OCI-LY1 (cell line): Measurements from ENCODE around the gene ALOX5AP.
A peak's percentile ranks its signal among the peaks of the same experiment; 100 is the strongest.

Experiments used
- H2AFZ ChIP-seq: fragments of 200-600 bp; sonication (generic), shearing (Covaris generic); 2 replicates; pipeline ENCODE4 v1.6.0; 2014; ENCODE audit warnings: antibody characterized with exemption, mild to moderate bottlenecking, low read length
- H3F3A ChIP-seq: fragments of 200-600 bp; sonication (generic), shearing (Covaris generic); 2 replicates; pipeline ENCODE4 v1.6.0; 2014; ENCODE audit warnings: mild to moderate bottlenecking, antibody characterized with exemption, low read length, moderate library complexity; ENCODE audit not compliant: insufficient read depth
- H3K27ac ChIP-seq: fragments of 200-600 bp; sonication (generic); 2 replicates; pipeline ENCODE4 v1.5.1; 2014; ENCODE audit warnings: low read length, mixed run types, mild to moderate bottlenecking, low read depth; ENCODE audit not compliant: poor library complexity, severe bottlenecking
- H3K27me3 ChIP-seq: fragments of 200-600 bp; sonication (generic); 2 replicates; pipeline ENCODE4 v1.6.0; 2014; ENCODE audit warnings: antibody characterized with exemption, mild to moderate bottlenecking, low read length, moderate library complexity; ENCODE audit not compliant: insufficient read depth
- H3K36me3 ChIP-seq: fragments of 200-600 bp; sonication (generic); 2 replicates; pipeline ENCODE4 v1.6.1; 2014; ENCODE audit warnings: mild to moderate bottlenecking, antibody characterized with exemption, low read length, moderate library complexity, mixed read lengths; ENCODE audit not compliant: insufficient read depth
- H3K4me1 ChIP-seq: fragments of 200-600 bp; sonication (generic); 2 replicates; pipeline ENCODE4 v1.5.1; 2014; ENCODE audit warnings: mild to moderate bottlenecking, low read length, moderate library complexity; ENCODE audit not compliant: insufficient read depth, severe bottlenecking
- H3K4me2 ChIP-seq: fragments of 200-600 bp; sonication (generic), shearing (Covaris generic); 2 replicates; pipeline ENCODE4 v1.6.1; 2014; ENCODE audit warnings: low read length
- H3K4me3 ChIP-seq: fragments of 200-600 bp; sonication (generic); 2 replicates; pipeline ENCODE4 v1.5.1; 2014; ENCODE audit warnings: low read length, low read depth, mild to moderate bottlenecking, mixed read lengths; ENCODE audit not compliant: poor library complexity, severe bottlenecking
- H3K79me2 ChIP-seq: fragments of 200-600 bp; shearing (Covaris generic); 2 replicates; pipeline ENCODE4 v1.6.1; 2016; ENCODE audit warnings: mixed run types, low read length, mixed read lengths; ENCODE audit not compliant: insufficient read depth
- H3K9ac ChIP-seq: fragments of 200-600 bp; sonication (generic), shearing (Covaris generic); 2 replicates; pipeline ENCODE4 v1.6.1; 2014; ENCODE audit warnings: mild to moderate bottlenecking, low read length, mixed read lengths
- H3K9me2 ChIP-seq: fragments of 200-600 bp; sonication (generic), shearing (Covaris generic); 2 replicates; pipeline ENCODE4 v1.6.1; 2014; ENCODE audit warnings: low read depth, mild to moderate bottlenecking, low read length, mixed read lengths
- H3K9me3 ChIP-seq: fragments of 200-600 bp; shearing (Covaris generic); 2 replicates; pipeline ENCODE4 v1.6.1; 2014; ENCODE audit warnings: low read length, mixed read lengths
- H4K20me1 ChIP-seq: fragments of 200-600 bp; sonication (generic), shearing (Covaris generic); 2 replicates; pipeline ENCODE4 v1.6.0; 2016; ENCODE audit warnings: mild to moderate bottlenecking, low read length; ENCODE audit not compliant: insufficient read depth
- CTCF ChIP-seq: fragments of 200-600 bp; sonication (generic), shearing (Covaris generic); IDR thresholded peaks from 2 replicates; pipeline ENCODE4 v1.5.1; 2017; ENCODE audit warnings: mild to moderate bottlenecking, antibody characterized with exemption, low read length, moderate library complexity, mixed read lengths
- EZH2 ChIP-seq: fragments of 200-600 bp; sonication (generic), shearing (Covaris generic); IDR thresholded peaks from 2 replicates; pipeline ENCODE4 v1.8.0; 2017; ENCODE audit warnings: borderline replicate concordance, mixed run types, mild to moderate bottlenecking, antibody characterized with exemption, low read length, moderate library complexity, mixed read lengths

The ALOX5AP gene

GRCh38 chr13:30731361-30732045 is 3.8 kb upstream of the ALOX5AP start:
- TF ChIP-seq CTCF (no peak), EZH2 (no peak)
- H3K27me3 ChIP-seq, result no peaks in the 10 kb centered on the region
- no peaks in the 10 kb centered on the region for H3F3A ChIP-seq
- peaks cover 9% of the 10 kb centered on the region for H3K79me2 ChIP-seq
- H4K20me1 ChIP-seq, result no peaks in the 10 kb centered on the region
- no peak overlapping the region for H3K4me2 ChIP-seq
- no peak overlapping the region for H3K27ac ChIP-seq
- H3K36me3 ChIP-seq, result no peaks in the 10 kb centered on the region
- H3K9me2 ChIP-seq, result no peaks in the 10 kb centered on the region
- no peak overlapping the region for H3K9ac ChIP-seq
- no peak overlapping the region for H2AFZ ChIP-seq
- H3K4me3 ChIP-seq, result no peak overlapping the region
- H3K4me1 ChIP-seq, result peaks cover 24% of the 10 kb centered on the region
- H3K9me3 ChIP-seq, result no peaks in the 10 kb centered on the region

- peaks cover 29% of the 10 kb centered on the region for H3K4me1 ChIP-seq
- TF ChIP-seq EZH2, result no peak
- TF ChIP-seq CTCF, result no peak
- no peaks in the 10 kb centered on the region for H3K27me3 ChIP-seq
- H3K27ac ChIP-seq, result no peak overlapping the region
- H4K20me1 ChIP-seq, result no peaks in the 10 kb centered on the region
- H3K9me3 ChIP-seq, result no peaks in the 10 kb centered on the region
- no peak overlapping the region for H3K4me2 ChIP-seq
- no peak overlapping the region for H2AFZ ChIP-seq
- H3K9me2 ChIP-seq, result no peaks in the 10 kb centered on the region
- H3K79me2 ChIP-seq, result peaks cover 9% of the 10 kb centered on the region
- H3F3A ChIP-seq, result no peaks in the 10 kb centered on the region
- H3K9ac ChIP-seq, result no peak overlapping the region
- H3K4me3 ChIP-seq, result no peak overlapping the region
- H3K36me3 ChIP-seq, result no peaks in the 10 kb centered on the region
Measured at GRCh38 chr13:30732046-30732390, 3.3 kb upstream of the ALOX5AP start.

- Histone ChIP-seq H3K4me3 (no peak overlapping the region), H3K27ac (no peak overlapping the region), H3K4me2 (peak overlapping the region; percentile 94; the same call in 1 of the 2 replicates), H2AFZ (no peak overlapping the region), H3K9me2 (no peaks in the 10 kb centered on the region), H3K4me1 (peaks cover 51% of the 10 kb centered on the region), H4K20me1 (no peaks in the 10 kb centered on the region), H3K79me2 (peaks cover 9% of the 10 kb centered on the region), H3K9me3 (no peaks in the 10 kb centered on the region), H3K36me3 (no peaks in the 10 kb centered on the region), H3K9ac (no peak overlapping the region), H3K27me3 (no peaks in the 10 kb centered on the region), H3F3A (no peaks in the 10 kb centered on the region)
- TF ChIP-seq CTCF, result no peak
- no peak for TF ChIP-seq EZH2
Measured at GRCh38 chr13:30734439-30734838, 904 bp upstream of the ALOX5AP start.
